Caco-2 (cell line): Measurements from ENCODE around the gene MT3. TPM values are rescaled to one million over a fixed set of nuclear protein-coding genes. Genes with fewer than 3 reads are reported as not detected.
A peak's percentile ranks its signal among the peaks of the same experiment; 100 is the strongest.

ENCODE experiments used
- BruUV-seq: library from RNA; stranded (reverse); fragments of 400-500 nt; replicated peaks from 2 replicates; lab custom pipeline; 2021; lab: Mats Ljungman, UMichigan
- CTCF ChIA-PET: fragments of 300-600 bp; sonication (Branson Sonifier 250); formaldehyde crosslinking; loops from one replicate; lab custom pipeline; 2022; ENCODE audit warnings: antibody characterized with exemption; lab: Charles Lee
- POLR2A ChIA-PET: fragments of 300-600 bp; sonication (Branson Sonifier 250); formaldehyde crosslinking; loops from one replicate; lab custom pipeline; 2022; ENCODE audit warnings: antibody characterized with exemption; lab: Charles Lee
- DNase-seq, 2 experiments: peaks; one replicate each; pipeline versions ENCODE4 v3.0.0 to v3.0.0-alpha.2; 2020 to 2022
- H3K27me3 ChIP-seq: replicated peaks from 2 replicates; pipeline ENCODE4 v1.6.0; 2011; ENCODE audit warnings: low read length; ENCODE audit not compliant: control insufficient read depth, insufficient read depth
- H3K36me3 ChIP-seq: 2 replicates; pipeline ENCODE4 v1.5.1; 2011; ENCODE audit warnings: low read length; ENCODE audit not compliant: control insufficient read depth, insufficient read depth
- H3K4me1 ChIP-seq: fragments of 250-450 bp; sonication (Bioruptor Pico); 2 replicates; pipeline ENCODE4 v1.5.1; 2020; ENCODE audit warnings: mild to moderate bottlenecking
- H3K4me3 ChIP-seq: 2 replicates; pipeline ENCODE4 v1.5.1; 2011; ENCODE audit warnings: low read depth, mild to moderate bottlenecking, control low read depth, low read length
- H3K9me3 ChIP-seq: fragments of 250-450 bp; sonication (Bioruptor Pico); 2 replicates; pipeline ENCODE4 v1.5.1; 2020; ENCODE audit warnings: mild to moderate bottlenecking, moderate library complexity
- H3K27ac Mint-ChIP-seq: one replicate; pipeline ENCODE4 v1.8.0; 2022; ENCODE audit warnings: mixed read lengths; ENCODE audit not compliant: unreplicated experiment
- H3K27me3 Mint-ChIP-seq: one replicate; pipeline ENCODE4 v1.8.0; 2022; ENCODE audit warnings: mixed read lengths; ENCODE audit not compliant: insufficient read depth, unreplicated experiment
- H3K36me3 Mint-ChIP-seq: one replicate; pipeline ENCODE4 v1.8.0; 2022; ENCODE audit warnings: mild to moderate bottlenecking, mixed read lengths; ENCODE audit not compliant: insufficient read depth, unreplicated experiment
- H3K4me1 Mint-ChIP-seq: one replicate; pipeline ENCODE4 v1.8.0; 2022; ENCODE audit warnings: low read depth, mixed read lengths; ENCODE audit not compliant: unreplicated experiment
- H3K4me3 Mint-ChIP-seq: one replicate; pipeline ENCODE4 v1.8.0; 2022; ENCODE audit warnings: mild to moderate bottlenecking, moderate library complexity, mixed read lengths; ENCODE audit not compliant: unreplicated experiment
- H3K9me3 Mint-ChIP-seq: one replicate; pipeline ENCODE4 v1.8.0; 2022; ENCODE audit warnings: mixed read lengths; ENCODE audit not compliant: unreplicated experiment
- CTCF ChIP-seq, 2 experiments: fragments of 200-600 bp in 1 of 2; IDR thresholded peaks; 1 replicate in 1 of 2; 2 replicates in 1 of 2; pipeline versions ENCODE4 v1.5.1 to v1.8.0; 2011 to 2022; ENCODE audit warnings: antibody characterized with exemption in 1 of 2, control low read depth in 1 of 2, inconsistent platforms in 1 of 2, low read depth in 1 of 2, low read length in 1 of 2, mild to moderate bottlenecking in 1 of 2, moderate library complexity in 1 of 2; ENCODE audit not compliant: insufficient read depth in 1 of 2, severe bottlenecking in 1 of 2, unreplicated experiment in 1 of 2
- intact Hi-C: fragments of 100-400 bp; cut with micrococcal nuclease; formaldehyde crosslinking; loops from one replicate; pipeline ENCODE4 v1.10.0; 2022; ENCODE audit not compliant: unreplicated experiment
- total RNA-seq: library from RNA; stranded (reverse); gene quantifications from 2 replicates; pipeline ENCODE4 v1.2.3, GENCODE V29; 2022

The MT3 gene
- total RNA-seq, 1 experiment from 2014 or later = not detected

- intact Hi-C loops = loop anchor here (1.0 kb wide), 2 partner anchors 23 to 86 kb away; no protein-coding TSS in a partner anchor
- peak; percentile 67 to 84 for TF ChIP-seq CTCF (IDR thresholded peaks at IDR 0.05; ENCODE audit: insufficient read depth in 1 of 2, low read depth in 1 of 2, low read length in 1 of 2, severe bottlenecking in 1 of 2, unreplicated experiment in 1 of 2)
- CTCF ChIA-PET = interaction anchor here (0.6 to 2.3 kb wide), 21 partner anchors 8 to 244 kb away, joined by 3 to 31 read pairs (median 4); partner anchors contain the start of genes BBS2, MT1A, MT1H and MT2A
- H3K36me3 ChIP-seq = no peaks in the 10 kb centered on the region
- H3K36me3 Mint-ChIP-seq = no peaks in the 10 kb centered on the region
- POLR2A ChIA-PET = no interaction called here
- BruUV-seq = no TSS peak
- H3K27ac Mint-ChIP-seq = no peak overlapping the region
- H3K4me1 Mint-ChIP-seq = peaks cover 8% of the 10 kb centered on the region
- no peaks in the 10 kb centered on the region for H3K9me3 Mint-ChIP-seq
- H3K4me3 ChIP-seq = no peak overlapping the region
- DNase-seq = peak; percentile 53 to 58
- H3K4me1 ChIP-seq = no peaks in the 10 kb centered on the region
- H3K9me3 ChIP-seq = no peaks in the 10 kb centered on the region
- no peak overlapping the region for H3K4me3 Mint-ChIP-seq
- H3K27me3 ChIP-seq = no peaks in the 10 kb centered on the region
- H3K27me3 Mint-ChIP-seq = peaks cover 11% of the 10 kb centered on the region
Observed at GRCh38 chr16:56600398-56600999, 11.2 kb downstream of the MT3 start.

GRCh38 chr16:56601325-56601724 is 12.0 kb downstream of the MT3 start:
- Mint-ChIP-seq H3K36me3 (no peaks in the 10 kb centered on the region), H3K27ac (no peak overlapping the region), H3K4me1 (peaks cover 8% of the 10 kb centered on the region), H3K9me3 (no peaks in the 10 kb centered on the region), H3K27me3 (peaks cover 11% of the 10 kb centered on the region), H3K4me3 (no peak overlapping the region)
- no peaks in the 10 kb centered on the region for H3K9me3 ChIP-seq
- intact Hi-C loops = no loop called here
- no peak for DNase-seq
- CTCF ChIA-PET = interaction anchor here (0.6 to 2.3 kb wide), 10 partner anchors 16 to 357 kb away, joined by 3 to 31 read pairs (median 5); partner anchors contain the start of genes BBS2 and MT1A
- TF ChIP-seq CTCF (IDR thresholded peaks at IDR 0.05; ENCODE audit: insufficient read depth in 1 of 2, low read depth in 1 of 2, low read length in 1 of 2, severe bottlenecking in 1 of 2, unreplicated experiment in 1 of 2) = no peak
- no peak overlapping the region for H3K4me3 ChIP-seq
- no peaks in the 10 kb centered on the region for H3K4me1 ChIP-seq
- no peaks in the 10 kb centered on the region for H3K36me3 ChIP-seq
- POLR2A ChIA-PET = interaction anchor here (0.6 kb wide), 1 partner anchor 169 kb away, joined by 3 read pairs; no protein-coding TSS in a partner anchor
- no peaks in the 10 kb centered on the region for H3K27me3 ChIP-seq
- no TSS peak for BruUV-seq

GRCh38 chr16:56603589-56603988 is 14.3 kb downstream of the MT3 start:
- intact Hi-C loops = loop anchor here (1.0 kb wide), 2 partner anchors 71 to 99 kb away; no protein-coding TSS in a partner anchor
- peaks cover 9% of the 10 kb centered on the region for H3K27me3 Mint-ChIP-seq
- no TSS peak for BruUV-seq

More at GRCh38 chr16:56603589-56603988, 14.3 kb downstream of the MT3 start:
- H3K4me3 Mint-ChIP-seq = no peak overlapping the region
- no peaks in the 10 kb centered on the region for H3K9me3 Mint-ChIP-seq
- peaks cover 14% of the 10 kb centered on the region for H3K4me1 Mint-ChIP-seq
- POLR2A ChIA-PET = interaction anchor here (1.0 kb wide), 1 partner anchor 98 kb away, joined by 3 read pairs; no protein-coding TSS in a partner anchor
- H3K4me1 ChIP-seq = peaks cover 6% of the 10 kb centered on the region; the same call in 1 of the 2 replicates
- CTCF ChIA-PET = interaction anchor here (0.6 to 5.3 kb wide), 15 partner anchors 12 to 186 kb away, joined by 3 to 95 read pairs (median 4); no protein-coding TSS in a partner anchor
- H3K4me3 ChIP-seq = no peak overlapping the region
- no peaks in the 10 kb centered on the region for H3K27me3 ChIP-seq
- no peaks in the 10 kb centered on the region for H3K36me3 Mint-ChIP-seq
- H3K9me3 ChIP-seq = no peaks in the 10 kb centered on the region
- no peak overlapping the region for H3K27ac Mint-ChIP-seq
- peak; percentile 57 to 88 for TF ChIP-seq CTCF (IDR thresholded peaks at IDR 0.05; ENCODE audit: insufficient read depth in 1 of 2, low read depth in 1 of 2, low read length in 1 of 2, severe bottlenecking in 1 of 2, unreplicated experiment in 1 of 2)
- H3K36me3 ChIP-seq = no peaks in the 10 kb centered on the region
- peak; percentile 76 to 77 for DNase-seq
